Upper lobe of left lung (tissue), 4 donors: ENCODE results near the gene ATG16L1.

Experiments
- EP300 ChIP-seq, 4 donors: sonication (generic); formaldehyde crosslinking; IDR thresholded peaks; one replicate each; pipeline ENCODE4 v1.5.1; 2017; ENCODE audit warnings: antibody characterized with exemption in 4 of 4, control low read depth in 2 of 4
- POLR2A ChIP-seq, 4 donors: fragments of 450-650 bp; IDR thresholded peaks; one replicate each; pipeline ENCODE4 v1.5.1; 2016 to 2017; ENCODE audit warnings: antibody characterized with exemption in 4 of 4, mild to moderate bottlenecking in 2 of 4
- POLR2AphosphoS5 ChIP-seq, 2 donors: sonication (generic); formaldehyde crosslinking; IDR thresholded peaks; one replicate each; pipeline ENCODE4 v1.5.1; 2017; ENCODE audit warnings: antibody characterized with exemption in 2 of 2
- TF ChIP-seq, protein P1 (sequence below), 6 experiments: fragments of 450-650 bp in 4 of 6; fragments of 200-600 bp in 2 of 6; sonication (generic) in 2 of 6; IDR thresholded peaks; one replicate each; pipeline ENCODE4 v1.5.1; 2016 to 2019; ENCODE audit warnings: antibody characterized with exemption in 6 of 6

DNA sequence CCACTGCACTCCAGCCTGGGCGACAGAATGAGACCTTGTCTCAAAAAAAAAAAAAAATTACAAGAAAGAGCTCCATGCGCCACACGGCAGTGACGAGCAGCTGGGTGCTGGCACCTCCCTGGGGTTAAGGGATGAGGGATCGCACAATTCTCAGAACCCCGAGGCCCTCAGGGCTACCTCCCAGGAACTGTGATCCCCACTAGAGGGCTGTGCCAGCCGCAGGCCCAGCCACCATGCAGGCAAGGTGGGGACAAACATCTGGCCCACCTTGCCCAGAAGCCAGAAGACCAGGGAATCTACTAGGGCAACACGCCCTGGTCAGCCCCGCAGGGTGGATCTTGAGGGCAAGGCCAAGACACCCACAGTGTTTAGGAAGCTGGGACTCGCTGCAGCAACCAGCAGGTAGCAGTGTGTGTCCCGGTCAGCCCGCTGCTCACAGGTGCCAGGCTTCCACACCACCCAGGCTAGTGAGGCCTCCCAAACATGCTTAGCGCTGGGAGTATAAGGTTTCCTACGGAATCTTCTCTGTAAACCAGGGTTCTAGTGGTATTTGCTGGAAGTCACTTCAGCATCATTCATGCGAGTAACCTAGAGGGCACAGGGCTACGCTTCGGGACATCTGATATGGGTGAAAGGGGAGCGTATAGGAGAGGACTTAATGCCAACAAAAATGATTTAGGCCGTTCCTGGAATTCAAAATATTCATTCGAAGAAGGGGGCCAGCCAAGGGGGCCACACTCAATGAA is 62.9 kb downstream of the ATG16L1 start:
- TF ChIP-seq, protein P1, sequence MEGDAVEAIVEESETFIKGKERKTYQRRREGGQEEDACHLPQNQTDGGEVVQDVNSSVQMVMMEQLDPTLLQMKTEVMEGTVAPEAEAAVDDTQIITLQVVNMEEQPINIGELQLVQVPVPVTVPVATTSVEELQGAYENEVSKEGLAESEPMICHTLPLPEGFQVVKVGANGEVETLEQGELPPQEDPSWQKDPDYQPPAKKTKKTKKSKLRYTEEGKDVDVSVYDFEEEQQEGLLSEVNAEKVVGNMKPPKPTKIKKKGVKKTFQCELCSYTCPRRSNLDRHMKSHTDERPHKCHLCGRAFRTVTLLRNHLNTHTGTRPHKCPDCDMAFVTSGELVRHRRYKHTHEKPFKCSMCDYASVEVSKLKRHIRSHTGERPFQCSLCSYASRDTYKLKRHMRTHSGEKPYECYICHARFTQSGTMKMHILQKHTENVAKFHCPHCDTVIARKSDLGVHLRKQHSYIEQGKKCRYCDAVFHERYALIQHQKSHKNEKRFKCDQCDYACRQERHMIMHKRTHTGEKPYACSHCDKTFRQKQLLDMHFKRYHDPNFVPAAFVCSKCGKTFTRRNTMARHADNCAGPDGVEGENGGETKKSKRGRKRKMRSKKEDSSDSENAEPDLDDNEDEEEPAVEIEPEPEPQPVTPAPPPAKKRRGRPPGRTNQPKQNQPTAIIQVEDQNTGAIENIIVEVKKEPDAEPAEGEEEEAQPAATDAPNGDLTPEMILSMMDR (IDR thresholded peaks at IDR 0.05), result no peak
- TF ChIP-seq POLR2A (IDR thresholded peaks at IDR 0.05) (no peak), POLR2AphosphoS5 (IDR thresholded peaks at IDR 0.05) (no peak), EP300 (IDR thresholded peaks at IDR 0.05) (no peak)
